ENCODE data around the gene UNKL.

The UNKL gene

GRCh38 chr16:1437606-1438005, 23.1 kb upstream of the UNKL start:
- CTCF ChIA-PET, result interaction anchor here (0.9 kb wide), 1 partner anchor 9 kb away, joined by 3 read pairs; no protein-coding TSS in a partner anchor
- DNase-seq (ENCODE audit: extremely low spot score), result no peak
- POLR2A ChIA-PET, result no interaction called here
- TF ChIP-seq, protein P1, sequence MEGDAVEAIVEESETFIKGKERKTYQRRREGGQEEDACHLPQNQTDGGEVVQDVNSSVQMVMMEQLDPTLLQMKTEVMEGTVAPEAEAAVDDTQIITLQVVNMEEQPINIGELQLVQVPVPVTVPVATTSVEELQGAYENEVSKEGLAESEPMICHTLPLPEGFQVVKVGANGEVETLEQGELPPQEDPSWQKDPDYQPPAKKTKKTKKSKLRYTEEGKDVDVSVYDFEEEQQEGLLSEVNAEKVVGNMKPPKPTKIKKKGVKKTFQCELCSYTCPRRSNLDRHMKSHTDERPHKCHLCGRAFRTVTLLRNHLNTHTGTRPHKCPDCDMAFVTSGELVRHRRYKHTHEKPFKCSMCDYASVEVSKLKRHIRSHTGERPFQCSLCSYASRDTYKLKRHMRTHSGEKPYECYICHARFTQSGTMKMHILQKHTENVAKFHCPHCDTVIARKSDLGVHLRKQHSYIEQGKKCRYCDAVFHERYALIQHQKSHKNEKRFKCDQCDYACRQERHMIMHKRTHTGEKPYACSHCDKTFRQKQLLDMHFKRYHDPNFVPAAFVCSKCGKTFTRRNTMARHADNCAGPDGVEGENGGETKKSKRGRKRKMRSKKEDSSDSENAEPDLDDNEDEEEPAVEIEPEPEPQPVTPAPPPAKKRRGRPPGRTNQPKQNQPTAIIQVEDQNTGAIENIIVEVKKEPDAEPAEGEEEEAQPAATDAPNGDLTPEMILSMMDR (IDR thresholded peaks at IDR 0.05; ENCODE audit: control extremely low read depth, extremely low read depth, low read depth, missing control alignments), result no peak

GRCh38 chr16:1436731-1437355, 22.3 kb upstream of the UNKL start:
- CTCF ChIA-PET, result no interaction called here
- TF ChIP-seq, protein P1 (IDR thresholded peaks at IDR 0.05; ENCODE audit: control extremely low read depth, extremely low read depth, low read depth, missing control alignments), result no peak
- DNase-seq (ENCODE audit: extremely low spot score), result no peak
- POLR2A ChIA-PET, result no interaction called here

DNA sequence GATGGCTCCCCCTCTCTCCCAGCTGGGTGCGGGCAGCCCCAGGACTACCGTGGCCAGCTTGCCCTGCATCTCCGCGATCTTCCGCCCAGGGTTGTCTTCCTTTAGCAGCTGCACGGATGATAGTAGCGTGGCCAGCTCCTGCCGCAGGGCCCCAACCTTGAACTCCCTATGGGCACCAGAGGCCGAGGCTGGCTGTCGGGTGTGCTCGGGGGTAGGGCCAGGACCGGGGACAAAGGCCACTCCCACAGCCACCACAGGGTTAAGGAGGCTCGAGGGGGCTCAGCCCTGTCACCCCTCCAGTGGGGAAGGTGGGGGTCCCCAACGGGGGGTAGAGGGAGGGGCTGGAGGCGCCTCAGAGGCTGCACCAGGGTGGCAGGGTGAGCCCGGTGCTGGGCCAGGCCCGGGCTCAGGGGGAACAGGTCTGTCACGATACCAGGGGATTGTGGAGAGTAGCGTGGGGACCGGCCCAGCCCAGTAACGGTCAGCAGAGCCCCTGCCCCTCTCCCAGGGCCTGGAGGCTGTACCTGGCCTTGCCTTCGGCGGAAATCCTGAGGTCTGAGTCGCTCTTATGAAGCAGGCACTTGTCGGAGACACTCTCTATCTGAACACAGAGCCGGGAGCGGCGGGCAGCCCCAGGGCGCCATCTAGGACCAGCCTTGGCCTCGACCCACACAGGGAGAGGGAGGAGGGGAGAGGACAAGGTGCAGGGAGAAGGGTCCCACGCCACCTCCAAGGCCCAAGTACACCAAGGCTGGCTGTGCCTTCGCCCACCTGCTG, 21.6 kb upstream of the UNKL start:
- no peak for DNase-seq (ENCODE audit: extremely low spot score)
- POLR2A ChIA-PET, result no interaction called here
- CTCF ChIA-PET, result interaction anchor here (0.9 kb wide), 1 partner anchor 72 kb away, joined by 3 read pairs; no protein-coding TSS in a partner anchor

GRCh38 chr16:1434644-1435592, 20.4 kb upstream of the UNKL start:
- CTCF ChIA-PET, result interaction anchor here (0.9 kb wide), 1 partner anchor 71 kb away, joined by 3 read pairs; no protein-coding TSS in a partner anchor
- TF ChIP-seq, protein P1 (IDR thresholded peaks at IDR 0.05; ENCODE audit: control extremely low read depth, extremely low read depth, low read depth, missing control alignments), result no peak
- no peak for DNase-seq (ENCODE audit: extremely low spot score)
- POLR2A ChIA-PET, result no interaction called here

More for the DNA sequence above, 21.6 kb upstream of the UNKL start:
- TF ChIP-seq, protein P1 (IDR thresholded peaks at IDR 0.05; ENCODE audit: control extremely low read depth, extremely low read depth, low read depth, missing control alignments), result no peak

DNA sequence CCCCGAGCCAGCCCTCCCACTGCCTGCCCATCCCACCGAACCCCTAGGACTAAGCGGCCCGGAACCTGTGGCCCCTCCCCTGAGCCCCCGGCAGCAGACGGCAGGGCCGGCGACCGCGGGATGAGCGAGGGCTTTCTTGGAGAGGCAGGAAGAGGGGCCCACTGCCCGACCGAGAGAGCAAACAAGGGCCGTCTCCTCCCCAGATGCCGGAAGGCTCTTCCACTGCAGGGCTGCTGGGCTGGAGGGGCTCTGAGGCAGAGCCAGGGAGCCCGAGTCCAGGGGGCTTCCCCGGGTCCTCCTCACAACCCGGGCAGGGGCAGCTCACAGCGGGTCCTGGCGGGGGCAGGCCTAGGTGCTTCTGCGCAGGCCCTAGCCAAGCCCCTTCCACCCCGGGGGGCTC, 19.3 kb upstream of the UNKL start:
- ChIA-PET CTCF (interaction anchor here (0.6 kb wide), 1 partner anchor 13 kb away, joined by 3 read pairs; no protein-coding TSS in a partner anchor), POLR2A (no interaction called here)
- TF ChIP-seq, protein P1 (IDR thresholded peaks at IDR 0.05; ENCODE audit: control extremely low read depth, extremely low read depth, low read depth, missing control alignments), result no peak
- DNase-seq (ENCODE audit: extremely low spot score), result no peak

- TF ChIP-seq, protein P1 (IDR thresholded peaks at IDR 0.05; ENCODE audit: control extremely low read depth, extremely low read depth, low read depth, missing control alignments), result no peak
- POLR2A ChIA-PET, result no interaction called here
- DNase-seq (ENCODE audit: extremely low spot score), result no peak
- CTCF ChIA-PET, result interaction anchor here (0.6 kb wide), 1 partner anchor 13 kb away, joined by 3 read pairs; no protein-coding TSS in a partner anchor
Observed at GRCh38 chr16:1433263-1433560, 18.7 kb upstream of the UNKL start.

All from GM10248 (cell line).